ENCODE measurements around the gene SMO.
A peak's percentile ranks its signal among the peaks of the same experiment; 100 is the strongest.
"Not testable (repeated sequence)": the region's sequence is repeated elsewhere in the genome, so short reads cannot be mapped to it uniquely, and the experiment has no call there.

Gene SMO

DNA sequence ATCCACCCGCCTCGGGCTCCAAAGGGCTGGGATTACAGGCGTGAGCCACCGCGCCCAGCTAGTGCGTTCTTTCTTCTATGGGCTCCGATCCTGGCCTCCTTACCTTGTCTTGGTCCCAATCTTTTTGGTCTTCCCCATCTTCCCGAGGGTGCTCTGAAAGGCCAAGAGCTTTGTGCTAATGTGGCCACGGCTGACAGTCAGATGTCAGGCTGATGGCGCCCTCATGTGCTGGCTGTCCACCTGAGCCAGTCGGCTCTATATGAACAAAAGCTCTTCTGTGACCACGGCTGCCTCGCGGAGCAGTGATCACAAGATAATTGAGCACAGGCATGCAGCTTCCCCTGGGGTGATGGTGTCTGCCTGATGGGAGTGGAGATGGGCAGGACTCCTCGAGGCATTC, 25.4 kb downstream of the SMO start:
- Histone ChIP-seq H3K9ac (ENCODE audit: low read length) (no peak overlapping the region), H3K27me3 (ENCODE audit: insufficient read depth, low read length) (no peaks in the 10 kb centered on the region), H3K4me1 (ENCODE audit: insufficient read depth, low read length, severe bottlenecking) (peaks cover 12% of the 10 kb centered on the region), H2AFZ (ENCODE audit: low read length) (no peak overlapping the region), H3K27ac (ENCODE audit: low read depth, low read length, poor library complexity, severe bottlenecking) (no peak overlapping the region), H3K9me2 (ENCODE audit: low read depth, low read length) (no peaks in the 10 kb centered on the region), H3K9me3 (ENCODE audit: low read length) (no peaks in the 10 kb centered on the region), H3F3A (ENCODE audit: insufficient read depth, low read length) (no peaks in the 10 kb centered on the region), H3K4me3 (ENCODE audit: low read depth, low read length, poor library complexity, severe bottlenecking) (no peak overlapping the region), H3K4me2 (ENCODE audit: low read length) (no peak overlapping the region), H4K20me1 (ENCODE audit: insufficient read depth, low read length) (no peaks in the 10 kb centered on the region), H3K79me2 (ENCODE audit: insufficient read depth, low read length) (no peaks in the 10 kb centered on the region), H3K36me3 (ENCODE audit: insufficient read depth, low read length) (no peaks in the 10 kb centered on the region)
- TF ChIP-seq EZH2 (IDR thresholded peaks at IDR 0.05; ENCODE audit: borderline replicate concordance, low read length) (no peak), CTCF (IDR thresholded peaks at IDR 0.05; ENCODE audit: low read length) (peak; percentile 64)

- not testable (repeated sequence) for H3K27ac ChIP-seq (ENCODE audit: low read depth, low read length, poor library complexity, severe bottlenecking); H3K9me2 ChIP-seq (ENCODE audit: low read depth, low read length); H3K4me3 ChIP-seq (ENCODE audit: low read depth, low read length, poor library complexity, severe bottlenecking); H2AFZ ChIP-seq (ENCODE audit: low read length); H3K4me2 ChIP-seq (ENCODE audit: low read length); H3K79me2 ChIP-seq (ENCODE audit: insufficient read depth, low read length); H3K36me3 ChIP-seq (ENCODE audit: insufficient read depth, low read length); H3K9ac ChIP-seq (ENCODE audit: low read length); H3K9me3 ChIP-seq (ENCODE audit: low read length); H3F3A ChIP-seq (ENCODE audit: insufficient read depth, low read length); H3K27me3 ChIP-seq (ENCODE audit: insufficient read depth, low read length); H4K20me1 ChIP-seq (ENCODE audit: insufficient read depth, low read length)
- peaks cover 12% of the 10 kb centered on the region for H3K4me1 ChIP-seq (ENCODE audit: insufficient read depth, low read length, severe bottlenecking)
Observed at GRCh38 chr7:129215691-129216090, 27.3 kb downstream of the SMO start.

- H2AFZ ChIP-seq (ENCODE audit: low read length); H3K9ac ChIP-seq (ENCODE audit: low read length); H3F3A ChIP-seq (ENCODE audit: insufficient read depth, low read length); H3K4me2 ChIP-seq (ENCODE audit: low read length); H3K36me3 ChIP-seq (ENCODE audit: insufficient read depth, low read length); H3K79me2 ChIP-seq (ENCODE audit: insufficient read depth, low read length); H3K27me3 ChIP-seq (ENCODE audit: insufficient read depth, low read length); H3K4me3 ChIP-seq (ENCODE audit: low read depth, low read length, poor library complexity, severe bottlenecking); H3K9me3 ChIP-seq (ENCODE audit: low read length); H3K27ac ChIP-seq (ENCODE audit: low read depth, low read length, poor library complexity, severe bottlenecking); H4K20me1 ChIP-seq (ENCODE audit: insufficient read depth, low read length); H3K9me2 ChIP-seq (ENCODE audit: low read depth, low read length): not testable (repeated sequence)
- H3K4me1 ChIP-seq (ENCODE audit: insufficient read depth, low read length, severe bottlenecking), result peaks cover 12% of the 10 kb centered on the region
Observed at GRCh38 chr7:129216101-129216715, 27.8 kb downstream of the SMO start.

- not testable (repeated sequence) for H3K79me2 ChIP-seq (ENCODE audit: insufficient read depth, low read length); H4K20me1 ChIP-seq (ENCODE audit: insufficient read depth, low read length); H3K4me3 ChIP-seq (ENCODE audit: low read depth, low read length, poor library complexity, severe bottlenecking); H3K9ac ChIP-seq (ENCODE audit: low read length); H3F3A ChIP-seq (ENCODE audit: insufficient read depth, low read length); H3K27me3 ChIP-seq (ENCODE audit: insufficient read depth, low read length); H3K36me3 ChIP-seq (ENCODE audit: insufficient read depth, low read length); H3K4me2 ChIP-seq (ENCODE audit: low read length); H2AFZ ChIP-seq (ENCODE audit: low read length); H3K9me2 ChIP-seq (ENCODE audit: low read depth, low read length); H3K9me3 ChIP-seq (ENCODE audit: low read length); H3K27ac ChIP-seq (ENCODE audit: low read depth, low read length, poor library complexity, severe bottlenecking); H3K4me1 ChIP-seq (ENCODE audit: insufficient read depth, low read length, severe bottlenecking)
Observed at GRCh38 chr7:129216821-129217416, 28.5 kb downstream of the SMO start.

All from OCI-LY1 (cell line).